ENCODE measurements around the gene COX6A2.

Gene COX6A2

DNA sequence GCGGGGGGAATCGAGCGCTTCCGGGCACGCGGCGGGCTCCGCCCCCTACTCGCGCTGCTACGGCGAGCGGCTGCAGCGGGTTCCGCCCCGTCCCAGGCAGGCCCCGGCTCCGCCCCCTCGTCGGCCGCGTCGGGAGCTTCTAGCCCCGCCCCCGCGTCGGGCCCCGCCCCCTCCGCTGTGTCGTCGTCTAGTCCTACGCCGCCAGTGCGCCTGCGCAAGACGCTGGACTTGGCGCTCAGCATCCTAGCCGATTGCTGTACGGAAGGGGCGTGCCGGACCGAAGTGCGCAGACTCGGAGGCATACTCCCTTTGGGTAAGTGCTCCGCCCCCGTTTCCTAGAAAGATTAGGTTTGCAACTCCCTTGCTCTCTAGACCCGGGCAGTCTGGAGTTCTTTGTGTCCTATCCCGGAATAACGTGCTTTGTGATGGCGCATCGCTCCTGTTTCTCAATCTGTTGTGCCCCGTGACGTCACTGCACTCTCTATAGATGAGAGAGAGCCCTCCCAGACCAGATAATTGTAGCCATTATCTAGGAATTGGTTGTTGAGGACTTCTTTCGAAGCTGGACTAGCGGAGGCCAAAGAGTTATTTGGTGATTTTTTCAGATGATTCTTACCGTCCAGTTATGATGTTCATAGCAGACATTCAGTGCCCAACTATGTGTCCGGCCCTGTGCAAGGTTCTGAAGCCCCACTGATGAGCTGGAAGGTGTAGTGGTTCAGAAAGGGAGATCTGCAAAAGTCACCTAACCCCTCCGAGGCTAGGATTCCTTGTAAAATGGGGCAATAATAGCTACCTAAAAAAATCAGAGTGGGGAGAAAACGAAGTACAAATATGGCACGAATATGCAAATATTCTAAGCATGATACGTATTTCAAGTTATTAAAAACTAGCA lies 31.8 kb upstream of the COX6A2 start:
- peaks cover 43% of the 10 kb centered on the region for H4K20me1 ChIP-seq (ENCODE audit: insufficient read depth, low read length, poor library complexity, severe bottlenecking)
- TF ChIP-seq EZH2phosphoT487 (IDR thresholded peaks at IDR 0.05; ENCODE audit: borderline replicate concordance), result no peak
- TF ChIP-seq, protein P1, sequence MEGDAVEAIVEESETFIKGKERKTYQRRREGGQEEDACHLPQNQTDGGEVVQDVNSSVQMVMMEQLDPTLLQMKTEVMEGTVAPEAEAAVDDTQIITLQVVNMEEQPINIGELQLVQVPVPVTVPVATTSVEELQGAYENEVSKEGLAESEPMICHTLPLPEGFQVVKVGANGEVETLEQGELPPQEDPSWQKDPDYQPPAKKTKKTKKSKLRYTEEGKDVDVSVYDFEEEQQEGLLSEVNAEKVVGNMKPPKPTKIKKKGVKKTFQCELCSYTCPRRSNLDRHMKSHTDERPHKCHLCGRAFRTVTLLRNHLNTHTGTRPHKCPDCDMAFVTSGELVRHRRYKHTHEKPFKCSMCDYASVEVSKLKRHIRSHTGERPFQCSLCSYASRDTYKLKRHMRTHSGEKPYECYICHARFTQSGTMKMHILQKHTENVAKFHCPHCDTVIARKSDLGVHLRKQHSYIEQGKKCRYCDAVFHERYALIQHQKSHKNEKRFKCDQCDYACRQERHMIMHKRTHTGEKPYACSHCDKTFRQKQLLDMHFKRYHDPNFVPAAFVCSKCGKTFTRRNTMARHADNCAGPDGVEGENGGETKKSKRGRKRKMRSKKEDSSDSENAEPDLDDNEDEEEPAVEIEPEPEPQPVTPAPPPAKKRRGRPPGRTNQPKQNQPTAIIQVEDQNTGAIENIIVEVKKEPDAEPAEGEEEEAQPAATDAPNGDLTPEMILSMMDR (conservative IDR thresholded peaks at IDR 0.05; ENCODE audit: low read length), result no peak
- peak overlapping the region; percentile 70 for H2AFZ ChIP-seq (ENCODE audit: low read length)

GRCh38 chr16:31458844-31459686 lies 30.9 kb upstream of the COX6A2 start, which contains the start of gene ARMC5:
TSS of gene ARMC5 (plus strand) at chr16:31459501. CDS start at chr16:31459525, 24 bp downstream.
- Histone ChIP-seq H3K36me3 (ENCODE audit: insufficient read depth, low read length) (peaks cover 19% of the 10 kb centered on the region; the same call in 1 of the 2 replicates), H3K27me3 (ENCODE audit: insufficient read depth, low read length, poor library complexity, severe bottlenecking) (no peaks in the 10 kb centered on the region), H3K4me2 (ENCODE audit: low read depth, low read length, poor library complexity, severe bottlenecking) (peak within 1 kb of the TSS; percentile 99), H2AFZ (ENCODE audit: low read length) (peak within 1 kb of the TSS; percentile 70), H3K4me3 (ENCODE audit: low read length, poor library complexity, severe bottlenecking) (peak within 1 kb of the TSS; percentile 94), H3K9me3 (ENCODE audit: insufficient read depth, low read depth, low read length) (no peaks in the 10 kb centered on the region), H3K9ac (ENCODE audit: low read depth, low read length, poor library complexity, severe bottlenecking) (peak within 1 kb of the TSS; percentile 94), H3K9me2 (replicated peaks; ENCODE audit: low read depth, low read length) (no peaks in the 10 kb centered on the region), H3K4me1 (ENCODE audit: insufficient read depth, low read length, poor library complexity, severe bottlenecking) (peaks cover 42% of the 10 kb centered on the region), H3K79me2 (ENCODE audit: insufficient read depth, low read length) (peaks cover 59% of the 10 kb centered on the region), H3F3A (ENCODE audit: low read depth) (peaks cover 6% of the 10 kb centered on the region), H4K20me1 (ENCODE audit: insufficient read depth, low read length, poor library complexity, severe bottlenecking) (peaks cover 43% of the 10 kb centered on the region)
- no peak for TF ChIP-seq EZH2phosphoT487 (IDR thresholded peaks at IDR 0.05; ENCODE audit: borderline replicate concordance)
- TF ChIP-seq, protein P1 (conservative IDR thresholded peaks at IDR 0.05; ENCODE audit: low read length), result peak; percentile 65

More for the DNA sequence above, 31.8 kb upstream of the COX6A2 start:
- Histone ChIP-seq H3K9me3 (ENCODE audit: insufficient read depth, low read depth, low read length) (no peaks in the 10 kb centered on the region), H3K4me3 (ENCODE audit: low read length, poor library complexity, severe bottlenecking) (peak overlapping the region; percentile 94), H3K36me3 (ENCODE audit: insufficient read depth, low read length) (peaks cover 27% of the 10 kb centered on the region; the same call in 1 of the 2 replicates), H3K4me1 (ENCODE audit: insufficient read depth, low read length, poor library complexity, severe bottlenecking) (peaks cover 42% of the 10 kb centered on the region), H3K9ac (ENCODE audit: low read depth, low read length, poor library complexity, severe bottlenecking) (peak overlapping the region; percentile 94), H3K27me3 (ENCODE audit: insufficient read depth, low read length, poor library complexity, severe bottlenecking) (no peaks in the 10 kb centered on the region), H3K4me2 (ENCODE audit: low read depth, low read length, poor library complexity, severe bottlenecking) (peak overlapping the region; percentile 99), H3K9me2 (replicated peaks; ENCODE audit: low read depth, low read length) (no peaks in the 10 kb centered on the region), H3K79me2 (ENCODE audit: insufficient read depth, low read length) (peaks cover 66% of the 10 kb centered on the region), H3F3A (ENCODE audit: low read depth) (peaks cover 6% of the 10 kb centered on the region)

- peaks cover 42% of the 10 kb centered on the region for H3K4me1 ChIP-seq (ENCODE audit: insufficient read depth, low read length, poor library complexity, severe bottlenecking)
- H3K4me2 ChIP-seq (ENCODE audit: low read depth, low read length, poor library complexity, severe bottlenecking), result peak overlapping the region; percentile 84
- H3F3A ChIP-seq (ENCODE audit: low read depth), result peaks cover 6% of the 10 kb centered on the region
- no peaks in the 10 kb centered on the region for H3K27me3 ChIP-seq (ENCODE audit: insufficient read depth, low read length, poor library complexity, severe bottlenecking)
- H3K4me3 ChIP-seq (ENCODE audit: low read length, poor library complexity, severe bottlenecking), result peak overlapping the region; percentile 94
- no peaks in the 10 kb centered on the region for H3K9me3 ChIP-seq (ENCODE audit: insufficient read depth, low read depth, low read length)
- TF ChIP-seq, protein P1 (conservative IDR thresholded peaks at IDR 0.05; ENCODE audit: low read length), result peak; percentile 54
- no peak for TF ChIP-seq EZH2phosphoT487 (IDR thresholded peaks at IDR 0.05; ENCODE audit: borderline replicate concordance)
- peak overlapping the region; percentile 94 for H3K9ac ChIP-seq (ENCODE audit: low read depth, low read length, poor library complexity, severe bottlenecking)
- 0 out of 2 replicates have a peak overlapping the region, but pooled peaks have one; percentile 65 for H2AFZ ChIP-seq (ENCODE audit: low read length)
- no peaks in the 10 kb centered on the region for H3K9me2 ChIP-seq (replicated peaks; ENCODE audit: low read depth, low read length)
- peaks cover 43% of the 10 kb centered on the region for H4K20me1 ChIP-seq (ENCODE audit: insufficient read depth, low read length, poor library complexity, severe bottlenecking)
- H3K36me3 ChIP-seq (ENCODE audit: insufficient read depth, low read length), result peaks cover 14% of the 10 kb centered on the region; the same call in 1 of the 2 replicates
- H3K79me2 ChIP-seq (ENCODE audit: insufficient read depth, low read length), result peaks cover 59% of the 10 kb centered on the region
These were observed 30.1 kb upstream of the COX6A2 start for GRCh38 chr16:31458073-31458843.
